ENCODE results near the gene ALDH1A2. TPM values are rescaled to one million over a fixed set of nuclear protein-coding genes. Genes with fewer than 3 reads are reported as not detected.

ALDH1A2 gene
- total RNA-seq, 1 donor, result 2.1 TPM

GRCh38 chr15:58070801-58071418 lies 5.4 kb upstream of the ALDH1A2 start:
- H3K4me3 ChIP-seq (ENCODE audit: low read depth, low read length), result no peak overlapping the region
- DNase-seq (ENCODE audit: low read depth), result peak; percentile 65
- TF ChIP-seq CTCF (IDR thresholded peaks at IDR 0.05; ENCODE audit: insufficient read depth, low read length), result peak; percentile 93

GRCh38 chr15:58069008-58069407 lies 3.5 kb upstream of the ALDH1A2 start:
- H3K4me3 ChIP-seq (ENCODE audit: low read depth, low read length), result no peak overlapping the region
- DNase-seq (ENCODE audit: low read depth), result no peak
- TF ChIP-seq CTCF (IDR thresholded peaks at IDR 0.05; ENCODE audit: insufficient read depth, low read length), result no peak

- TF ChIP-seq CTCF (IDR thresholded peaks at IDR 0.05; ENCODE audit: insufficient read depth, low read length), result peak; percentile 67
- DNase-seq (ENCODE audit: low read depth), result peak; percentile 19
- H3K4me3 ChIP-seq (ENCODE audit: low read depth, low read length), result peak overlapping the region; percentile 44
Observed at GRCh38 chr15:58066042-58066867, 744 bp upstream of the ALDH1A2 start.

GRCh38 chr15:58064980-58065444 lies 499 bp downstream of the ALDH1A2 start:
- DNase-seq (ENCODE audit: low read depth), result no peak
- no peak overlapping the region for H3K4me3 ChIP-seq (ENCODE audit: low read depth, low read length)
- no peak for TF ChIP-seq CTCF (IDR thresholded peaks at IDR 0.05; ENCODE audit: insufficient read depth, low read length)

- DNase-seq (ENCODE audit: low read depth), result no peak
- no peak overlapping the region for H3K4me3 ChIP-seq (ENCODE audit: low read depth, low read length)
- TF ChIP-seq CTCF (IDR thresholded peaks at IDR 0.05; ENCODE audit: insufficient read depth, low read length), result no peak
Observed at GRCh38 chr15:58064082-58064979, 1.2 kb downstream of the ALDH1A2 start.

- H3K4me3 ChIP-seq (ENCODE audit: low read depth, low read length), result no peak overlapping the region
- no peak for DNase-seq (ENCODE audit: low read depth)
- TF ChIP-seq CTCF (IDR thresholded peaks at IDR 0.05; ENCODE audit: insufficient read depth, low read length), result no peak
Observed at GRCh38 chr15:58063614-58064013, 1.9 kb downstream of the ALDH1A2 start.

All from fibroblast of the aortic adventitia (primary cell).